HCT116 (cell line): ENCODE measurements around the gene GALE. TPM values are rescaled to one million over a fixed set of nuclear protein-coding genes. Genes with fewer than 3 reads are reported as not detected.

ENCODE experiments used
- ATAC-seq: fragments of 200-7000 bp; cut with Tn5 transposase; 2 replicates; pipeline ENCODE4 v1.9.1; 2020; ENCODE audit warnings: mild to moderate bottlenecking, moderate library complexity
- BruUV-seq: library from RNA; stranded (reverse); fragments of 400-500 nt; replicated peaks from 2 replicates; lab custom pipeline; 2021; lab: Mats Ljungman, UMichigan
- CTCF ChIA-PET: fragments of 300-600 bp; sonication (Branson Sonifier 250); formaldehyde crosslinking; loops from one replicate; lab custom pipeline; 2021; ENCODE audit warnings: antibody characterized with exemption; lab: Charles Lee
- POLR2A ChIA-PET: fragments of 300-600, 350-600 bp; sonication (Branson Sonifier 250); formaldehyde crosslinking; loops from one replicate; lab custom pipeline; 2021; ENCODE audit warnings: antibody characterized with exemption; lab: Charles Lee
- RAD21 ChIA-PET, 2 experiments: fragments of 300-600 bp; sonication (Branson Sonifier 250); formaldehyde crosslinking; loops; one replicate each; lab custom pipeline; 2023; ENCODE audit warnings: low total read pairs in 2 of 2; ENCODE audit not compliant: uncharacterized antibody in 2 of 2, unreplicated experiment in 2 of 2, low non-redundant PET in 1 of 2; lab: Charles Lee
- DNase-seq: peaks from one replicate; pipeline ENCODE4 v3.0.0-alpha.2; 2010; ENCODE audit warnings: low read depth, low spot score
- H2AFZ ChIP-seq: fragments of 200-600 bp; shearing (Covaris generic), sonication (generic); 2 replicates; pipeline ENCODE4 v1.6.1; 2017; ENCODE audit warnings: low read depth, mixed run types, mixed read lengths, antibody characterized with exemption, low read length; ENCODE audit not compliant: poor library complexity, severe bottlenecking
- H3K27ac ChIP-seq: 2 replicates; pipeline ENCODE4 v1.5.1; 2012; ENCODE audit warnings: low read depth, low read length
- H3K27me3 ChIP-seq: fragments of 200-600 bp; sonication (generic); 2 replicates; pipeline ENCODE4 v1.6.1; 2016; ENCODE audit warnings: mixed run types, low read length, mixed read lengths; ENCODE audit not compliant: insufficient read depth
- H3K36me3 ChIP-seq, 2 experiments: fragments of 200-500 bp in 1 of 2; fragments of 200-600 bp in 1 of 2; sonication (Bioruptor generic) in 1 of 2; sonication (generic) in 1 of 2; 2 replicates each; pipeline versions ENCODE4 v1.5.1 to v1.6.1; 2014 to 2016; ENCODE audit warnings: low read length in 2 of 2, inconsistent platforms in 1 of 2, mixed read lengths in 1 of 2, mixed run types in 1 of 2; ENCODE audit not compliant: insufficient read depth in 2 of 2, control insufficient read depth in 1 of 2
- H3K4me1 ChIP-seq, 2 experiments: fragments of 200-600 bp in 1 of 2; sonication (generic) in 1 of 2; 2 replicates each; pipeline versions ENCODE4 v1.5.1 to v1.6.1; 2012 to 2017; ENCODE audit warnings: low read length in 2 of 2, inconsistent platforms in 1 of 2, mild to moderate bottlenecking in 1 of 2, mixed read lengths in 1 of 2, mixed run types in 1 of 2, moderate library complexity in 1 of 2; ENCODE audit not compliant: insufficient read depth in 2 of 2, control insufficient read depth in 1 of 2
- H3K4me2 ChIP-seq: fragments of 200-600 bp; sonication (generic); 2 replicates; pipeline ENCODE4 v1.6.1; 2017; ENCODE audit warnings: mixed run types, low read length, mixed read lengths
- H3K4me3 ChIP-seq, 2 experiments: fragments of 200-600 bp in 1 of 2; sonication (generic) in 1 of 2; replicated peaks in 1 of 2; 2 replicates each; pipeline ENCODE4 v1.5.1; 2011 to 2016; ENCODE audit warnings: low read length in 2 of 2, control low read depth in 1 of 2, low read depth in 1 of 2, mild to moderate bottlenecking in 1 of 2, mixed read lengths in 1 of 2, mixed run types in 1 of 2
- H3K79me2 ChIP-seq: fragments of 200-600 bp; sonication (generic); 2 replicates; pipeline ENCODE4 v1.6.1; 2017; ENCODE audit warnings: mild to moderate bottlenecking, mixed run types, low read length, moderate library complexity, mixed read lengths; ENCODE audit not compliant: insufficient read depth
- H3K9ac ChIP-seq: fragments of 200-600 bp; sonication (generic); 2 replicates; pipeline ENCODE4 v1.6.1; 2016; ENCODE audit warnings: low read length, mixed read lengths
- H3K9me2 ChIP-seq: fragments of 200-600 bp; sonication (generic), shearing (Covaris generic); 2 replicates; pipeline ENCODE4 v1.6.1; 2017; ENCODE audit warnings: mixed run types, mild to moderate bottlenecking, moderate library complexity; ENCODE audit not compliant: insufficient read depth
- H3K9me3 ChIP-seq, 2 experiments: fragments of 200-500 bp in 1 of 2; fragments of 200-600 bp in 1 of 2; sonication (Bioruptor generic) in 1 of 2; sonication (generic) in 1 of 2; 2 replicates each; pipeline ENCODE4 v1.6.1; 2014 to 2017; ENCODE audit warnings: low read length in 2 of 2, mixed read lengths in 2 of 2, inconsistent platforms in 1 of 2, low read depth in 1 of 2, mild to moderate bottlenecking in 1 of 2, mixed run types in 1 of 2, moderate library complexity in 1 of 2; ENCODE audit not compliant: control insufficient read depth in 1 of 2, insufficient read depth in 1 of 2
- H4K20me1 ChIP-seq: fragments of 200-600 bp; sonication (generic), shearing (Covaris generic); 2 replicates; pipeline ENCODE4 v1.6.1; 2017; ENCODE audit warnings: mixed run types, mild to moderate bottlenecking, moderate library complexity; ENCODE audit not compliant: insufficient read depth
- CBX3 ChIP-seq: IDR thresholded peaks from 2 replicates; pipeline ENCODE4 v1.6.1; 2012; ENCODE audit warnings: low read depth
- CEBPB ChIP-seq: IDR thresholded peaks from 2 replicates; pipeline ENCODE4 v1.6.1; 2012; ENCODE audit warnings: low read depth
- EGR1 ChIP-seq: IDR thresholded peaks from 2 replicates; pipeline ENCODE4 v1.6.1; 2012; ENCODE audit warnings: low read depth
- ELF1 ChIP-seq: IDR thresholded peaks from 2 replicates; pipeline ENCODE4 v1.6.1; 2012; ENCODE audit warnings: low read depth, borderline replicate concordance
- EZH2 ChIP-seq: fragments of 200-600 bp; sonication (generic); IDR thresholded peaks from 2 replicates; pipeline ENCODE4 v1.6.1; 2017; ENCODE audit warnings: antibody characterized with exemption, mixed run types
- FOSL1 ChIP-seq: IDR thresholded peaks from 2 replicates; pipeline ENCODE4 v1.6.1; 2012; ENCODE audit warnings: low read depth
- POLR2A ChIP-seq: IDR thresholded peaks from 2 replicates; pipeline ENCODE4 v1.7.0; 2011; ENCODE audit warnings: borderline replicate concordance; ENCODE audit not compliant: insufficient read depth, insufficient read length; ENCODE audit errors: extremely low read depth
- SIN3A ChIP-seq: IDR thresholded peaks from 2 replicates; pipeline ENCODE4 v1.6.1; 2012; ENCODE audit warnings: low read depth
- SP1 ChIP-seq: IDR thresholded peaks from 2 replicates; pipeline ENCODE4 v1.6.1; 2012; ENCODE audit warnings: low read depth
- SRF ChIP-seq: IDR thresholded peaks from 2 replicates; pipeline ENCODE4 v1.6.1; 2012; ENCODE audit warnings: low read depth
- intact Hi-C: fragments of 100-400 bp; cut with micrococcal nuclease; formaldehyde crosslinking; loops from 2 replicates; pipeline ENCODE4 v1.10.0; 2022
- total RNA-seq: library from RNA; stranded (reverse); gene quantifications from one replicate; pipeline ENCODE4 v1.2.1, GENCODE V29; 2021; ENCODE audit not compliant: unreplicated experiment
- TF ChIP-seq, protein P1 (sequence below): IDR thresholded peaks from 2 replicates; pipeline ENCODE4 v1.6.1; 2012
- TF ChIP-seq, protein P2 (sequence below), 3 experiments: fragments of 200-600 bp in 1 of 3; sonication (generic) in 1 of 3; IDR thresholded peaks in 2 of 3; conservative IDR thresholded peaks in 1 of 3; 2 replicates each; pipeline ENCODE4 v1.5.1; 2012 to 2017; ENCODE audit warnings: low read depth in 2 of 3, low read length in 2 of 3, antibody characterized with exemption in 1 of 3, borderline replicate concordance in 1 of 3, control low read depth in 1 of 3, mild to moderate bottlenecking in 1 of 3, mixed read lengths in 1 of 3, mixed run types in 1 of 3, moderate library complexity in 1 of 3; ENCODE audit not compliant: insufficient read depth in 1 of 3

The GALE gene
- total RNA-seq, 1 experiment from 2014 or later = 114 TPM

DNA sequence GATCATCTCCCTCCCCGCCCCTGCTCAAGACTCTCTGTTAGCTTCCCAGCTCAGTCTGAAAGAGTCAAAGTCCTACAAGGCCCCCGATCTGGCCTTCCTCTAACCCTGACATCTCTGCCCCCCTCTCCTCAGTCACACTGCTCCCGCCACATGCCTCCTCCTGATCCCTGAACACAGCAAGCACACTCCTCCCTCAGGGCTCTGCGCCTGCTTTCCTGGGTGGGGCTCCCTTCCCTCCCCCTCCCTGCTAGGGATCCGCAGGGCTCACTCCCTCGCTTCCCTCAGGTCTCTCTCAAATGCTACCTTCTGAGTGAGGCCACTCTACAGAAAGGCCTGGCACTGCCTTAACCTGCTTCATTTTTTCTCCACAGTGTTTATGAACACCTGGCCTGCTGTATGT is 5.7 kb upstream of the GALE start:
- Histone ChIP-seq H3K9ac (no peak overlapping the region), H3K4me2 (no peak overlapping the region), H3K9me2 (no peaks in the 10 kb centered on the region), H3K27me3 (no peaks in the 10 kb centered on the region), H3K4me3 (no peak overlapping the region), H3K79me2 (no peaks in the 10 kb centered on the region), H3K9me3 (no peaks in the 10 kb centered on the region), H2AFZ (no peak overlapping the region), H3K36me3 (0 out of 4 replicates have a peak, but pooled peaks cover 0 to 2% of the 10 kb centered on the region in 2 experiments), H3K4me1 (peaks cover 11 to 19% of the 10 kb centered on the region in 2 experiments; a peak in 2 of 4 replicates), H3K27ac (no peak overlapping the region), H4K20me1 (no peaks in the 10 kb centered on the region)
- DNase-seq = no peak
- ChIA-PET RAD21 (no interaction called here), CTCF (no interaction called here), POLR2A (interaction anchor here (0.6 kb wide), 1 partner anchor 12 kb away, joined by 4 read pairs; no protein-coding TSS in a partner anchor)
- TF ChIP-seq SRF (no peak), CEBPB (no peak), ELF1 (no peak), SP1 (no peak), POLR2A (no peak), SIN3A (no peak), FOSL1 (no peak), EZH2 (no peak), EGR1 (no peak), CBX3 (no peak)
- TF ChIP-seq, protein P1, sequence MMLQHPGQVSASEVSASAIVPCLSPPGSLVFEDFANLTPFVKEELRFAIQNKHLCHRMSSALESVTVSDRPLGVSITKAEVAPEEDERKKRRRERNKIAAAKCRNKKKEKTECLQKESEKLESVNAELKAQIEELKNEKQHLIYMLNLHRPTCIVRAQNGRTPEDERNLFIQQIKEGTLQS = no peak
- TF ChIP-seq, protein P2, sequence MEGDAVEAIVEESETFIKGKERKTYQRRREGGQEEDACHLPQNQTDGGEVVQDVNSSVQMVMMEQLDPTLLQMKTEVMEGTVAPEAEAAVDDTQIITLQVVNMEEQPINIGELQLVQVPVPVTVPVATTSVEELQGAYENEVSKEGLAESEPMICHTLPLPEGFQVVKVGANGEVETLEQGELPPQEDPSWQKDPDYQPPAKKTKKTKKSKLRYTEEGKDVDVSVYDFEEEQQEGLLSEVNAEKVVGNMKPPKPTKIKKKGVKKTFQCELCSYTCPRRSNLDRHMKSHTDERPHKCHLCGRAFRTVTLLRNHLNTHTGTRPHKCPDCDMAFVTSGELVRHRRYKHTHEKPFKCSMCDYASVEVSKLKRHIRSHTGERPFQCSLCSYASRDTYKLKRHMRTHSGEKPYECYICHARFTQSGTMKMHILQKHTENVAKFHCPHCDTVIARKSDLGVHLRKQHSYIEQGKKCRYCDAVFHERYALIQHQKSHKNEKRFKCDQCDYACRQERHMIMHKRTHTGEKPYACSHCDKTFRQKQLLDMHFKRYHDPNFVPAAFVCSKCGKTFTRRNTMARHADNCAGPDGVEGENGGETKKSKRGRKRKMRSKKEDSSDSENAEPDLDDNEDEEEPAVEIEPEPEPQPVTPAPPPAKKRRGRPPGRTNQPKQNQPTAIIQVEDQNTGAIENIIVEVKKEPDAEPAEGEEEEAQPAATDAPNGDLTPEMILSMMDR (IDR thresholded peaks at IDR 0.05 in 2 of 3, conservative IDR thresholded peaks at IDR 0.05 in 1 of 3; ENCODE audit: borderline replicate concordance in 1 of 3, insufficient read depth in 1 of 3, low read depth in 2 of 3, low read length in 2 of 3) = no peak
- intact Hi-C loops = no loop called here
- no peak for ATAC-seq
- BruUV-seq = no TSS peak
